Astrocyte (in vitro differentiated cells and primary cell): Measurements from ENCODE around the gene REP15. TPM values are rescaled to one million over a fixed set of nuclear protein-coding genes. Genes with fewer than 3 reads are reported as not detected.
A peak's percentile ranks its signal among the peaks of the same experiment; 100 is the strongest.
"Not testable (repeated sequence)": the region's sequence is repeated elsewhere in the genome, so short reads cannot be mapped to it uniquely, and the experiment has no call there.

Experiments
- DNase-seq: peaks from one replicate; pipeline ENCODE4 v3.0.0-alpha.2; 2010; ENCODE audit warnings: low read depth
- FAIRE-seq: peaks from 2 replicates; lab custom pipeline; 2011; peaks lifted over from hg19 to GRCh38; lab: Jason Lieb, UNC
- H2AFZ ChIP-seq: 2 replicates; pipeline ENCODE4 v1.6.0; 2012; ENCODE audit warnings: low read depth, low read length, inconsistent platforms
- H3K27ac ChIP-seq: 2 replicates; pipeline ENCODE4 v1.5.1; 2011; ENCODE audit warnings: low read depth, low read length, inconsistent platforms
- H3K27me3 ChIP-seq: 2 replicates; pipeline ENCODE4 v1.6.0; 2011; ENCODE audit warnings: low read length, inconsistent platforms; ENCODE audit not compliant: insufficient read depth
- H3K36me3 ChIP-seq: 2 replicates; pipeline ENCODE4 v1.5.1; 2011; ENCODE audit warnings: low read length, inconsistent platforms; ENCODE audit not compliant: insufficient read depth
- H3K4me1 ChIP-seq: 2 replicates; pipeline ENCODE4 v1.5.1; 2011; ENCODE audit warnings: low read length, inconsistent platforms; ENCODE audit not compliant: insufficient read depth
- H3K4me2 ChIP-seq: 2 replicates; pipeline ENCODE4 v1.6.0; 2012; ENCODE audit warnings: low read length, inconsistent platforms
- H3K4me3 ChIP-seq: 2 replicates; pipeline ENCODE4 v1.5.1; 2011; ENCODE audit warnings: low read depth, mild to moderate bottlenecking, low read length, inconsistent platforms; ENCODE audit not compliant: insufficient read depth
- H3K79me2 ChIP-seq: 2 replicates; pipeline ENCODE4 v1.6.0; 2012; ENCODE audit warnings: mild to moderate bottlenecking, low read length, inconsistent platforms; ENCODE audit not compliant: insufficient read depth
- H3K9ac ChIP-seq: 2 replicates; pipeline ENCODE4 v1.6.0; 2012; ENCODE audit warnings: mild to moderate bottlenecking, low read length, inconsistent platforms
- H3K9me3 ChIP-seq: 2 replicates; pipeline ENCODE4 v1.5.1; 2012; ENCODE audit warnings: low read depth, mild to moderate bottlenecking, low read length, inconsistent platforms; ENCODE audit not compliant: insufficient read depth
- H4K20me1 ChIP-seq: 2 replicates; pipeline ENCODE4 v1.6.0; 2012; ENCODE audit warnings: low read length, inconsistent platforms; ENCODE audit not compliant: insufficient read depth
- H3K27ac Mint-ChIP-seq: one replicate; pipeline ENCODE4 v1.8.0; 2021; ENCODE audit warnings: mild to moderate bottlenecking, mixed read lengths; ENCODE audit not compliant: unreplicated experiment
- H3K27me3 Mint-ChIP-seq: one replicate; pipeline ENCODE4 v1.8.0; 2021; ENCODE audit warnings: low read depth, mixed read lengths; ENCODE audit not compliant: unreplicated experiment
- H3K36me3 Mint-ChIP-seq: one replicate; pipeline ENCODE4 v1.8.0; 2021; ENCODE audit warnings: low read depth, mixed read lengths; ENCODE audit not compliant: unreplicated experiment
- H3K4me1 Mint-ChIP-seq: one replicate; pipeline ENCODE4 v1.8.0; 2021; ENCODE audit warnings: low read depth, mixed read lengths; ENCODE audit not compliant: unreplicated experiment
- H3K4me3 Mint-ChIP-seq: one replicate; pipeline ENCODE4 v1.8.0; 2021; ENCODE audit warnings: mild to moderate bottlenecking, moderate library complexity, mixed read lengths; ENCODE audit not compliant: unreplicated experiment
- H3K9me3 Mint-ChIP-seq: one replicate; pipeline ENCODE4 v1.8.0; 2021; ENCODE audit warnings: mild to moderate bottlenecking, mixed read lengths; ENCODE audit not compliant: unreplicated experiment
- EZH2 ChIP-seq: IDR thresholded peaks from 2 replicates; pipeline ENCODE4 v1.6.1; 2012; ENCODE audit warnings: mild to moderate bottlenecking, low read length, inconsistent platforms; ENCODE audit not compliant: insufficient read depth
- total RNA-seq: library from RNA; stranded (reverse); gene quantifications from 2 replicates; pipeline ENCODE4 v1.2.1, GENCODE V29; 2021
- TF ChIP-seq, protein P1 (sequence below): IDR thresholded peaks from 2 replicates; pipeline ENCODE4 v1.5.1; 2011; ENCODE audit warnings: low read depth, mild to moderate bottlenecking, inconsistent platforms, low read length, moderate library complexity; ENCODE audit not compliant: insufficient read depth

REP15 gene
- total RNA-seq, 1 donor from 2014 or later = 3.8 TPM

- TF ChIP-seq, protein P1, sequence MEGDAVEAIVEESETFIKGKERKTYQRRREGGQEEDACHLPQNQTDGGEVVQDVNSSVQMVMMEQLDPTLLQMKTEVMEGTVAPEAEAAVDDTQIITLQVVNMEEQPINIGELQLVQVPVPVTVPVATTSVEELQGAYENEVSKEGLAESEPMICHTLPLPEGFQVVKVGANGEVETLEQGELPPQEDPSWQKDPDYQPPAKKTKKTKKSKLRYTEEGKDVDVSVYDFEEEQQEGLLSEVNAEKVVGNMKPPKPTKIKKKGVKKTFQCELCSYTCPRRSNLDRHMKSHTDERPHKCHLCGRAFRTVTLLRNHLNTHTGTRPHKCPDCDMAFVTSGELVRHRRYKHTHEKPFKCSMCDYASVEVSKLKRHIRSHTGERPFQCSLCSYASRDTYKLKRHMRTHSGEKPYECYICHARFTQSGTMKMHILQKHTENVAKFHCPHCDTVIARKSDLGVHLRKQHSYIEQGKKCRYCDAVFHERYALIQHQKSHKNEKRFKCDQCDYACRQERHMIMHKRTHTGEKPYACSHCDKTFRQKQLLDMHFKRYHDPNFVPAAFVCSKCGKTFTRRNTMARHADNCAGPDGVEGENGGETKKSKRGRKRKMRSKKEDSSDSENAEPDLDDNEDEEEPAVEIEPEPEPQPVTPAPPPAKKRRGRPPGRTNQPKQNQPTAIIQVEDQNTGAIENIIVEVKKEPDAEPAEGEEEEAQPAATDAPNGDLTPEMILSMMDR = peak; percentile 90
- TF ChIP-seq EZH2 = no peak
- Histone ChIP-seq H3K36me3 (peaks cover 16% of the 10 kb centered on the region), H4K20me1 (no peaks in the 10 kb centered on the region), H3K4me3 (no peak overlapping the region), H3K4me1 (no peaks in the 10 kb centered on the region), H3K27ac (no peak overlapping the region), H3K79me2 (no peaks in the 10 kb centered on the region), H3K9ac (no peak overlapping the region), H3K9me3 (no peaks in the 10 kb centered on the region), H2AFZ (no peak overlapping the region), H3K27me3 (no peaks in the 10 kb centered on the region), H3K4me2 (no peak overlapping the region)
- DNase-seq = peak; percentile 52
- H3K27ac Mint-ChIP-seq = no peak overlapping the region
- no peaks in the 10 kb centered on the region for H3K27me3 Mint-ChIP-seq
- no peaks in the 10 kb centered on the region for H3K9me3 Mint-ChIP-seq
- FAIRE-seq = no peak
- H3K36me3 Mint-ChIP-seq = peaks cover 12% of the 10 kb centered on the region
- H3K4me3 Mint-ChIP-seq = no peak overlapping the region
- H3K4me1 Mint-ChIP-seq = no peaks in the 10 kb centered on the region
These were observed 44.0 kb upstream of the REP15 start for GRCh38 chr12:27652174-27652763.

GRCh38 chr12:27653661-27654060 lies 42.6 kb upstream of the REP15 start:
- no peak overlapping the region for H3K4me3 ChIP-seq
- TF ChIP-seq EZH2 = no peak
- TF ChIP-seq, protein P1 = no peak
- no peaks in the 10 kb centered on the region for H3K27me3 ChIP-seq
- Mint-ChIP-seq H3K4me1 (no peaks in the 10 kb centered on the region), H3K4me3 (no peak overlapping the region), H3K36me3 (peaks cover 4% of the 10 kb centered on the region), H3K9me3 (no peaks in the 10 kb centered on the region), H3K27ac (no peak overlapping the region), H3K27me3 (no peaks in the 10 kb centered on the region)
- no peak overlapping the region for H2AFZ ChIP-seq
- H3K4me1 ChIP-seq = no peaks in the 10 kb centered on the region
- FAIRE-seq (no peak), DNase-seq (no peak)
- peaks cover 13% of the 10 kb centered on the region for H3K36me3 ChIP-seq
- no peaks in the 10 kb centered on the region for H3K79me2 ChIP-seq
- H3K9me3 ChIP-seq = no peaks in the 10 kb centered on the region
- no peaks in the 10 kb centered on the region for H4K20me1 ChIP-seq
- no peak overlapping the region for H3K4me2 ChIP-seq
- no peak overlapping the region for H3K27ac ChIP-seq
- H3K9ac ChIP-seq = no peak overlapping the region

DNA sequence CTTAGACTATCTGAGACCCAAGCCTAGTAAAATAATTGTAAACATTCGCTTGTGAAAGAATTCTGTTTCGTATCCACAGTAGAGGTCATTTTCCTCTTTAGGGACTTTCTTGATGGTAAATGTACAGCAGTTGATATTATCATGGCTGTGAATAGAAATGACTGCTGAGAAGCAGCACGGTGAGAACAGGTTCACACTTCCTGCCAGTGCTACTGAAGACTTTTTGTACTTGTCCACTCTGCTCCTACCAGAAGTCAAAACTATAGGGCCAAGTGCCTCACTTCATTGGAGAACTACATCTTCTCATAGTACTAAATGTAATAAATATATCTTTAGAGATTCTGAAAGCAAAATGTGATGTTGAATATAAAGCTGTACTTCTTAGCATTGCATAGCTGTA lies 40.8 kb upstream of the REP15 start:
- peaks cover 15% of the 10 kb centered on the region for H3K36me3 ChIP-seq
- H3K27me3 ChIP-seq, H3K4me1 ChIP-seq, H3K9me3 ChIP-seq, H3K4me2 ChIP-seq, H3K4me1 Mint-ChIP-seq, H3K27me3 Mint-ChIP-seq, H3K79me2 ChIP-seq, H3K27ac Mint-ChIP-seq, H3K9ac ChIP-seq, H3K9me3 Mint-ChIP-seq, H3K4me3 Mint-ChIP-seq, DNase-seq, H3K27ac ChIP-seq, H4K20me1 ChIP-seq, H3K4me3 ChIP-seq, H2AFZ ChIP-seq, H3K36me3 Mint-ChIP-seq: not testable (repeated sequence)
- FAIRE-seq = peak; percentile 20
